Activated CD4-positive, alpha-beta memory T cell treated with anti-CD3 and anti-CD28 coated beads, Interleukin-2, amount 10 ng/mL, durations not matched to agents 7 days and 5 days (primary cell): ENCODE results near the gene SCOC. TPM values are rescaled to one million over a fixed set of nuclear protein-coding genes. Genes with fewer than 3 reads are reported as not detected.

Experiments used
- CTCF ChIA-PET: fragments of 350-600 bp; sonication (Branson Sonifier 250); formaldehyde crosslinking; loops from one replicate; lab custom pipeline; 2021; ENCODE audit warnings: antibody characterized with exemption, inconsistent platforms; lab: Charles Lee
- POLR2A ChIA-PET: fragments of 350-600 bp; sonication (Branson Sonifier 250); formaldehyde crosslinking; loops from one replicate; lab custom pipeline; 2021; ENCODE audit warnings: antibody characterized with exemption; lab: Charles Lee
- DNase-seq: peaks from one replicate; pipeline ENCODE4 v3.0.0-alpha.2; 2020
- H3K27ac Mint-ChIP-seq: one replicate; pipeline ENCODE4 v1.8.0; 2021; ENCODE audit warnings: mild to moderate bottlenecking, mixed read lengths
- H3K27me3 Mint-ChIP-seq: one replicate; pipeline ENCODE4 v1.8.0; 2021; ENCODE audit warnings: mixed read lengths
- H3K36me3 Mint-ChIP-seq: one replicate; pipeline ENCODE4 v1.8.0; 2021; ENCODE audit warnings: low read depth, mixed read lengths
- H3K4me1 Mint-ChIP-seq: one replicate; pipeline ENCODE4 v1.8.0; 2021; ENCODE audit warnings: mixed read lengths
- H3K4me3 Mint-ChIP-seq: one replicate; pipeline ENCODE4 v1.8.0; 2021; ENCODE audit warnings: mild to moderate bottlenecking, mixed read lengths
- H3K9me3 Mint-ChIP-seq: one replicate; pipeline ENCODE4 v1.8.0; 2021; ENCODE audit warnings: mixed read lengths
- total RNA-seq, 2 experiments: library from RNA; stranded (reverse); gene quantifications; one replicate each; pipeline ENCODE4 v1.2.3, GENCODE V29; 2021

SCOC gene
- total RNA-seq: 10 to 100 TPM; 24.5 to 25.0 TPM

DNA sequence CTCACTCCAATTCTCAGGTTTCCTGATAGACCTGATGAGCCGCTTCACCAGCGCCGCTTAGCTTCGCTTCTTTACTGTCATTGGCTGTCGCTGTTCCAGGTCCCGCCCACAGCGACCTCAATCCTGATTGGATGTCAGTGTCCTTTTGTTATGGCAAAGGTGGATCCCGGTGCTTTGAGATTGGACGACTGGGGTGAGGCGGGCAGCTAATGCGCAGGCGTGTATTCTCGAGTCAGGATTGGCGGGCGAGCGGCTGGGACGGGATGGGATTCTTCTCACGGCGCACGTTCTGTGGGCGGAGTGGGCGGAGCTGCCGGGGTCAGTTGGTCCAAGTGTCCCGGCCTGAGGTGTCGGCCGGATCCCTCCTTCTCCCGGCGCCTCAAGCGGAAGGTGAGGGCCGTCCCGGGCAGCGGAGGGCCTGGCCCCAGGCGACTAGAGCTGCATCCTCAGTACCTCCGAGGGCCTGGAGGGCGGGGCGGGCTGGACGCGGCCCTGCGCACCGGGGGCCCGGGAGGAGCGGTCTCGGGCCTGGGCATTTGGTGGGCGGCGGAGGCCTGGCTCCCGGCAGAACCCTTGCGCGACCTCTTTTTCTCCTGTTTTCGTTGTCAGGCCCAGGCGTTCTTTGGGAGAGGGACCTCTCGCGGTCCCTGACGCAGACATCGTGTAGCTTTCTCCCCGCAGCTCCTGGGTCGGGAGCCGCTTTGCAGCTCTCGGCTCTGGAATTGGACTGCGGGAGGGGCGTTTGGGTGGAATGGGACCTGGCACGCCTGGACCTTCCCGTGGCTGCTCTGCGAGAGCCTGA, at the start of gene SCOC:
Gene SCOC (plus strand): TSS at position 319 of the 802 bp plus-strand sequence. CDS start 5,525 bp downstream, outside the sequence.
- Mint-ChIP-seq H3K27ac (peak within 1 kb of the TSS; percentile 18), H3K27me3 (peaks cover 2% of the 10 kb centered on the region), H3K36me3 (no peaks in the 10 kb centered on the region), H3K4me1 (peaks cover 19% of the 10 kb centered on the region), H3K4me3 (no peak within 1 kb of the TSS), H3K9me3 (no peaks in the 10 kb centered on the region)
- peak; percentile 98 for DNase-seq
- CTCF ChIA-PET: interaction anchor here (0.7 to 5.1 kb wide), 14 partner anchors 9 to 716 kb away, joined by 3 to 74 read pairs (median 4); partner anchors contain the start of genes CLGN and ELMOD2
- POLR2A ChIA-PET: interaction anchor here (0.6 to 1.7 kb wide), 8 partner anchors 9 to 1358 kb away, joined by 3 to 12 read pairs (median 4); partner anchors contain the start of genes ELMOD2 and NOCT

DNA sequence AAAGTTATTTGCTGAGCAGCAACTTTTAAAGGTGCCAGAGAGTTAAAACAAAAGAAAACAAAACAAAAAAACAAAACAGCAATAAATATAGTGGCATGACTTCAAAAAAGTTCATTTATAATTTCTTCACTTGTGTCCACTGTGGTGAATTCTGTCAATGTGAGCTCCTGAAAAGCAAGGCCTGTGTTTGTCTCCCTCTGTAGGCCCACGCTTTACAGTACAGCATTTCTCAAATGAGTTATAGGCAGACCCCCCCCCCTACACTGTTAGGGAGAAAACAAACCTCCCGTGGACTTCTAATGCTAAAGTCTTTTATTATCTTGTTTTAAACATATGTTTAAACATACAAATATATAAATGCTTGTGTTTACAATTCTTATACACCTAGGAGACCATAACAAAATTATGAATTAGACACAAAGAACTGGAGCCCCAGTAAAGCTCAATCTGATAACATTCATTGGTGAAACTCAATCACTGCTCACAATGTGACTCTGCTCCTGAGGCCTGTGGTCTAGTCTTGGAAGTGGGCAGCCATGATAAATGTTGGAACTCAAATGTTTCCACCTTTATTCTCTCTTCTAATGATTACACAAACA, 47.0 kb upstream of the SCOC start:
- Mint-ChIP-seq H3K4me1 (peaks cover 12% of the 10 kb centered on the region), H3K9me3 (no peaks in the 10 kb centered on the region), H3K27me3 (peaks cover 36% of the 10 kb centered on the region), H3K27ac (no peak overlapping the region), H3K4me3 (no peak overlapping the region), H3K36me3 (no peaks in the 10 kb centered on the region)
- CTCF ChIA-PET: interaction anchor here (0.6 to 2.7 kb wide), 3 partner anchors 314 to 723 kb away, joined by 4 to 5 read pairs (median 5); no protein-coding TSS in a partner anchor
- DNase-seq: no peak
- POLR2A ChIA-PET: no interaction called here

DNA sequence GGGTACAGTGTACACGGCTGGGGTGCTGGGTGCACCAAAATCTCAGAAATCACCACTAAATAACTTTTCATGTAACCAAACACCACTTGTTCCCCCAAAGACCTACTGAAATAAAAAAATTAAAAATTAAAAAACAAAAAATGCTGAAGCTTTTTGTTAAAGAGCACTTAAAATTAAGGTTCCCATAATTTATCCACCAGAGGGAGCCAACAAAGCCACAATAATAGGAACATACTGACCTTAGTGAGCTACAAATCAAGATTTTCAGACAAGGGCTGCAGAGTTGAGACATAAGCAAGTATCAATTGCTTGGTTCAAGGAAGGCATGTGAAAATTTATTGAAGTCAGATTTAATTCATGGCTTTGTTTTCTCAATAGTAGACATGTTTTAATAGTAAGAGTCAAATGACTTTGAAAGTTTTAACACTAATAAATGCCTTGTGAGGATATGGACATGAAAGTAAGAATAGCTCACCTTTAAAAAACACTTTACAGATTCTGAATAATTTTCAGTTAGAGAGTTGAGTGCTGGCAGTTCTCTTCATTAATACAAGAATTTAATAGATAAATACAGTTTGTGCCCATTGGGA, 43.0 kb upstream of the SCOC start:
- peaks cover 26% of the 10 kb centered on the region for H3K27me3 Mint-ChIP-seq
- DNase-seq: no peak
- no peak overlapping the region for H3K27ac Mint-ChIP-seq
- CTCF ChIA-PET: interaction anchor here (0.6 to 4.3 kb wide), 8 partner anchors 10 to 383 kb away, joined by 3 to 19 read pairs (median 4); partner anchors contain the start of gene SCOC
- H3K36me3 Mint-ChIP-seq: no peaks in the 10 kb centered on the region
- POLR2A ChIA-PET: no interaction called here
- no peaks in the 10 kb centered on the region for H3K9me3 Mint-ChIP-seq
- peaks cover 5% of the 10 kb centered on the region for H3K4me1 Mint-ChIP-seq
- no peak overlapping the region for H3K4me3 Mint-ChIP-seq

DNA sequence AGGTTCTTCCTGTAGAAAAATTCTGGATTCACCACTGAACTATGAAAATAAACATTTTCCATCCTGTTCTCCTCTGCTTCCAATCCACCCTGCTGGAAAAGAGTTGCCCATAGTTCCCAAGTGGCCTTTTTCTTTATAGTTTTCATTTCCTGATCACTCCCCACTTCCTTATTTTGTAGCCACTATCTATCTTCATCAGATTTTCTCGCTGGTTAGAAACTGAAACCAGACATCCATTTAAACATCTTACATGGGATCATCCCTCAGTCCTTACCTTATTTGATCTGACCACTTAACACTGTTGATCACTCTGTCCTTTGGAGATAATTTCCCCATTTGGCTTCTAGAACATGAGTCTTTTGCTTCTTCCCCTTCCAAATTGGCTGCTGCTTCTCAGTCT, 42.2 kb upstream of the SCOC start:
- Mint-ChIP-seq H3K27me3 (peaks cover 23% of the 10 kb centered on the region), H3K9me3 (no peaks in the 10 kb centered on the region), H3K27ac (no peak overlapping the region), H3K4me3 (no peak overlapping the region), H3K4me1 (peaks cover 5% of the 10 kb centered on the region), H3K36me3 (no peaks in the 10 kb centered on the region)
- CTCF ChIA-PET: interaction anchor here (1.9 to 4.3 kb wide), 3 partner anchors 10 to 319 kb away, joined by 4 to 19 read pairs (median 10); no protein-coding TSS in a partner anchor
- POLR2A ChIA-PET: no interaction called here
- DNase-seq: no peak

DNA sequence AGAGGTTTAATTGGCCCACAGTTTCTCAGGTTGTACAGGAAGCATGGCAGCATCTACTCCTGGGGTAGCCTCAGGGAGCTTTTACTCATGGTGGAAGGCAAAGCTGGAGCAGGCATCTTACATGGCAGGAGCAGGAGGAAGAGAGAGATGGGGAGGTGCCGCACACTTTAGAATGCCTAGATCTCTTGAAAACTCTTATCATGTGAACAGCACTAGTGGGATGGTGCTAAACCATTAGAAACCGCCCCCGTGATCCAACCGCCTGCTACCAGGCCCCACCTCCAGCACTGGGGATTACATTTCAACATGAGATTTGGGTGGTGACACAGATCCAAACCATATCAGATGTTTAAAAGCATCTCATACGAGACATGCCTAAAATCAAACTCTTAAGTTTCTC, 41.6 kb upstream of the SCOC start:
- Mint-ChIP-seq H3K36me3 (no peaks in the 10 kb centered on the region), H3K4me1 (peaks cover 5% of the 10 kb centered on the region), H3K27me3 (peaks cover 25% of the 10 kb centered on the region), H3K27ac (no peak overlapping the region), H3K4me3 (no peak overlapping the region), H3K9me3 (no peaks in the 10 kb centered on the region)
- POLR2A ChIA-PET: no interaction called here
- DNase-seq: no peak
- CTCF ChIA-PET: interaction anchor here (4.3 kb wide), 1 partner anchor 27 kb away, joined by 19 read pairs; no protein-coding TSS in a partner anchor

DNA sequence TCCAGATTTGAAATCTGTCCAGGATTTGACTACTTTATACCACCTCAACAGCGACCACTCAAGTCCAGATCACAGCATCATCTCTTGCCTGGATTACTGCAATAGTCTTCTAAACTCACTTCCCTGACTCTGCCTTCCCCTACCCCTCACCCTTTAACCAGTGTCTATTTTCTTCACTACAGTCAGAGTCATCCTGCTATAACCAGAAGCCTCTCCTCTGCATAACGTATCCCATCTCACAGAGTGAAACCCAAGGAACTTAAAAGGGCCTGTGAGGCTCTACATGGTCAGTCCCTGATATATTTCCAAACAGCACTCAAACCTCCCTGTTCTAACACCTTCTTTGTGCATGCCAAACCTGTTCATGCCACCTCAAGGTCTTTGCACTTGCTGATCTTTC, 40.7 kb upstream of the SCOC start:
- DNase-seq: no peak
- Mint-ChIP-seq H3K4me3 (no peak overlapping the region), H3K27ac (no peak overlapping the region), H3K4me1 (peaks cover 5% of the 10 kb centered on the region), H3K36me3 (no peaks in the 10 kb centered on the region), H3K9me3 (no peaks in the 10 kb centered on the region), H3K27me3 (peaks cover 21% of the 10 kb centered on the region)
- POLR2A ChIA-PET: no interaction called here
- CTCF ChIA-PET: interaction anchor here (4.3 kb wide), 1 partner anchor 26 kb away, joined by 19 read pairs; no protein-coding TSS in a partner anchor

DNA sequence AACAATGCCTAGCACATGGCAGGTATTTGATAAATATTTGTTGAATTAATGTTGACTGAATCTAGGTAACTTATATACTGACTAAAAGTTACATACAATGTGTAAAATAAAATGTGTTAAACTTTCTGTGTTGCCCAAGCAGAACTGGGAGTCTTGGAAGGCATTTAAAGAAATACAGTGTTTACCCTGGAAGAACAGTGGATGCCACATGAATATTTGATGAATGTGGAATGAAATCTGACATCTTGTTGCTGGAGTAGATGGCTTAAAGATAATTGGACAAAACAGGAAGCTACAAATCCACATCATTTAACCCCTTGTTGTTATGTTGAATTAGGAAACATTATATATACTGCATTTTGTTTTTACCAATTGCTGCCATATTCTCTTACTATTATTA, 39.9 kb upstream of the SCOC start:
- Mint-ChIP-seq H3K27ac (no peak overlapping the region), H3K4me3 (no peak overlapping the region), H3K4me1 (peaks cover 5% of the 10 kb centered on the region), H3K27me3 (peaks cover 14% of the 10 kb centered on the region), H3K36me3 (no peaks in the 10 kb centered on the region), H3K9me3 (no peaks in the 10 kb centered on the region)
- ChIA-PET POLR2A (no interaction called here), CTCF (interaction anchor here (4.3 kb wide), 1 partner anchor 26 kb away, joined by 19 read pairs; no protein-coding TSS in a partner anchor)
- no peak for DNase-seq

DNA sequence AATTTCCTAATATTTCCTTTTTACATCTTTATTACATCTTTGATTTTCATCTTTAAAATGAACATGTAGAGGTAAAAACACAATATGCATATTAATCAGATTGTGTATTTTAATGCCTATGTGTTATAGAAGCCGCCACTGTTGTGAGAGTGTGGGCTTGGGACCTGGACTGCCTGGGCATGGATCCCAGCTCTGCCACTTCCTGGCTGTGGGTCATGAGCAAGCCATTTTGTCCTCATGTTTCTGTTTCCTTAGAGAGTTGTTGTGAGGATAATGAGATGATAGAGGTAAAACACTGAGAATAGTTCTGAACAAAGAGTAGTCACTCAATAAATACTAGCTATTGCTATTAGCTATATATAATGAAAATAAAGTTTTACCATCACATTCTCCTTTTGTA, 38.4 kb upstream of the SCOC start:
- Mint-ChIP-seq H3K9me3 (no peaks in the 10 kb centered on the region), H3K4me3 (no peak overlapping the region), H3K27ac (no peak overlapping the region), H3K36me3 (no peaks in the 10 kb centered on the region), H3K4me1 (peaks cover 5% of the 10 kb centered on the region), H3K27me3 (peaks cover 8% of the 10 kb centered on the region)
- no peak for DNase-seq
- ChIA-PET POLR2A (no interaction called here), CTCF (no interaction called here)

DNA sequence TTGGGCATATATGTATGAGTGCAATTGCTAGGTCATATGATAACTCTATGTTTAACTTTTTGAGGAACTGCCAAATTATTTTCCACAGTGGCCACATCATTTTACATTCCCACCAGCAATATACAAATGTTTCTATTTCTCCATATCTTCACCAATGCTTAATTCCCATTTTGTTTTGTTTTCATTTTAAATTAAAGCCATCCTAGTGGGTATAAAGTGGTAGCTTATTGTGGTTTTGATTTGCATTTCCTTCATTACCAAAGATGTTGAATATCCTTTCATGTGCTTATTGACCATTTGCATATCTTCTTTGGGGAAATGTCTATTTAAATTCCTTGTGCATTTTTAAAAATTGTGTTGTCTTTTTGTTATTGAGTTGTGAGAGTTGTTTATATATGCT, 36.7 kb upstream of the SCOC start:
- Mint-ChIP-seq H3K4me1 (no peaks in the 10 kb centered on the region), H3K36me3 (no peaks in the 10 kb centered on the region), H3K27me3 (peaks cover 9% of the 10 kb centered on the region), H3K4me3 (no peak overlapping the region), H3K9me3 (no peaks in the 10 kb centered on the region), H3K27ac (no peak overlapping the region)
- POLR2A ChIA-PET: no interaction called here
- DNase-seq: no peak
- CTCF ChIA-PET: no interaction called here

DNA sequence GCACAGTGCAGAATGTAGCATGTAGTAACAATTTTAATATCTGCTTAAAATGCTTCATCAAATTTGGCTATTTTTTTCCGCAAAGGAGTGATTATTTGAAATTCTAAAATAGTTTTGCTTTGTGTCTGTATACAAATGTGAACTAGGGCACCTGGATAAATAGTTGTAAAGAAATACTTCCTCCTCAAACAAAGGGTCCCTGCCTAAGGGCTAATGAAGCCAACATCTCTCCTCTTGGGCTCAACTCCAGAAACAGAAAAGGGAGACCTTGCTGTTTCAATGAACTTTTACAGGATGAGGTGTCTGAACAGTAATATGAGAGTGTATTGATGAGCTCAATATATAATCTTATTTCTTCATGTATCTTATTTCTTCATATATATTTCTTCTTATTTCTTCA, 30.8 kb upstream of the SCOC start:
- DNase-seq: no peak
- Mint-ChIP-seq H3K27me3 (peaks cover 26% of the 10 kb centered on the region), H3K9me3 (no peaks in the 10 kb centered on the region), H3K4me3 (no peak overlapping the region), H3K27ac (no peak overlapping the region), H3K4me1 (no peaks in the 10 kb centered on the region), H3K36me3 (no peaks in the 10 kb centered on the region)
- POLR2A ChIA-PET: no interaction called here
- CTCF ChIA-PET: interaction anchor here (2.3 to 2.6 kb wide), 2 partner anchors 13 to 17 kb away, joined by 10 to 13 read pairs; no protein-coding TSS in a partner anchor

DNA sequence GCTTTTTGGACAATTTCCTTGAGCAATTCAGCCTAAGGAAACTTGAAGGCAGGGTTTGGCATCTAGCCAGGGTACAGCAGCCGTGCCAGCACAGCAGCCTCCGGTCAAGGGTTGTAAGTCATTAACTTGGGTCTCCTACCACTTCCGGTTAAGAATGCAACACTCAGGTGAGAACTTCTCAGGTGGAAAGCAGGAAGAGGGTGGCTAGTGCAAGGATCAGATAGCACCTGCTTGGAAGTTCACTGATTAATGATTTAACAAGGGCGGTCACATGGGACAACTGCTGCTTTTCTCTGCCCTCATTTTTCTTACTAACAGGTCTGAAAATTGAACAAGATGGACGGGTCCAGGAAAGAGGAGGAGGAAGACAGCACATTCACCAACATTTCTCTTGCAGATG, 30.1 kb upstream of the SCOC start:
- CTCF ChIA-PET: interaction anchor here (2.3 kb wide), 1 partner anchor 16 kb away, joined by 13 read pairs; no protein-coding TSS in a partner anchor
- no peaks in the 10 kb centered on the region for H3K4me1 Mint-ChIP-seq
- no peaks in the 10 kb centered on the region for H3K36me3 Mint-ChIP-seq
- no peak overlapping the region for H3K4me3 Mint-ChIP-seq
- H3K27ac Mint-ChIP-seq: no peak overlapping the region
- no peaks in the 10 kb centered on the region for H3K9me3 Mint-ChIP-seq
- no peak for DNase-seq
- H3K27me3 Mint-ChIP-seq: peaks cover 27% of the 10 kb centered on the region
- POLR2A ChIA-PET: no interaction called here

DNA sequence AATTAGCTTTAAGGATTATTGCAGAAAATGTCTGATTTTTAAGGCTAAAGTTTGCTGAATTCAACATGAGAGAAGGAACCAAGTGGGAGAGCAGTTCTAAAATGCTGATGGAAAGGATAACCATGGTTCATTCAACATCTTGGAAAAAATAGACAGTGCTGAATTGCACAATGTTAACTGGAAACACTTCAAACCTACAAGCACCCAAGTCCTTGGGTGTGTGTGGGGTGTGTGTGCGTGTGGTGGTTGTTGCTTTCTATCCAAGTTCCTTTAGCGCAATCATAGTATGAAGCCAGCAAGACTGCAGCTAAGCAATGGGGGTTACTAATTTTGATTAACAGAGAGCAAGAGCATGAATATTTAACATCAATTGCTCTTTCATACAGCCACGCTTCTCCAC, 29.3 kb upstream of the SCOC start:
- H3K4me1 Mint-ChIP-seq: no peaks in the 10 kb centered on the region
- POLR2A ChIA-PET: no interaction called here
- CTCF ChIA-PET: interaction anchor here (0.9 kb wide), 1 partner anchor 14 kb away, joined by 3 read pairs; no protein-coding TSS in a partner anchor
- H3K4me3 Mint-ChIP-seq: no peak overlapping the region
- H3K9me3 Mint-ChIP-seq: no peaks in the 10 kb centered on the region
- no peak overlapping the region for H3K27ac Mint-ChIP-seq
- peaks cover 27% of the 10 kb centered on the region for H3K27me3 Mint-ChIP-seq
- DNase-seq: no peak
- no peaks in the 10 kb centered on the region for H3K36me3 Mint-ChIP-seq
